Heart left ventricle (tissue), 16 donors: ENCODE measurements around the gene PLCL1. TPM values are rescaled to one million over a fixed set of nuclear protein-coding genes. Genes with fewer than 3 reads are reported as not detected.
A peak's percentile ranks its signal among the peaks of the same experiment; 100 is the strongest.

Source experiments
- ATAC-seq, 4 donors: fragments of 200-7000 bp; cut with Tn5 transposase; one replicate each; pipeline ENCODE4 v1.9.1; 2020 to 2022; ENCODE audit warnings: moderate library complexity in 4 of 4, mild to moderate bottlenecking in 3 of 4, moderate number of reproducible peaks in 1 of 4
- DNase-seq, 5 donors: peaks; one replicate each; pipeline ENCODE4 v3.0.0-alpha.2; 2020
- H3K27ac ChIP-seq, 12 donors: fragments of 200-600 bp; sonication (generic) in 4 of 12; one replicate each; pipeline versions ENCODE4 v1.5.0 to v1.8.0; 2016 to 2022; ENCODE audit warnings: mild to moderate bottlenecking in 2 of 12
- H3K27me3 ChIP-seq, 9 donors: fragments of 200-600 bp; sonication (generic) in 2 of 9; one replicate each; pipeline versions ENCODE4 v1.5.1 to v1.8.0; 2016 to 2022; ENCODE audit warnings: mild to moderate bottlenecking in 3 of 9
- H3K36me3 ChIP-seq, 9 donors: fragments of 200-600 bp; sonication (generic) in 2 of 9; one replicate each; pipeline versions ENCODE4 v1.5.0 to v1.8.0; 2018 to 2022; ENCODE audit warnings: mild to moderate bottlenecking in 2 of 9
- H3K4me1 ChIP-seq, 12 donors: fragments of 200-600 bp; sonication (generic) in 4 of 12; one replicate each; pipeline versions ENCODE4 v1.5.0 to v1.8.0; 2016 to 2022; ENCODE audit warnings: mild to moderate bottlenecking in 3 of 12
- H3K4me3 ChIP-seq, 12 donors: fragments of 200-600 bp; sonication (generic) in 4 of 12; one replicate each; pipeline versions ENCODE4 v1.5.0 to v1.8.0; 2017 to 2022; ENCODE audit warnings: mild to moderate bottlenecking in 9 of 12, moderate library complexity in 4 of 12
- H3K9me3 ChIP-seq, 12 donors: fragments of 200-600 bp; sonication (generic) in 4 of 12; one replicate each; pipeline versions ENCODE4 v1.5.0 to v1.8.0; 2016 to 2022; ENCODE audit warnings: mild to moderate bottlenecking in 1 of 12
- POLR2A ChIP-seq, 2 donors: fragments of 450-650 bp; IDR thresholded peaks; one replicate each; pipeline ENCODE4 v1.6.1; 2017; ENCODE audit warnings: antibody characterized with exemption in 2 of 2, mild to moderate bottlenecking in 2 of 2, moderate library complexity in 2 of 2
- WGBS, 4 donors: extraction: QIAGEN DNeasy Blood & Tissue Kit in 2 of 4; methylation state at CpG; one replicate each; pipeline versions ENCODE4 v1.1.5 to v1.1.7; 2013 to 2018; 5-methylcytosine and 5-hydroxymethylcytosine counted together
- intact Hi-C, 10 donors: fragments of 100-400 bp; cut with DNase I; formaldehyde crosslinking; loops; one replicate each; pipeline versions ENCODE4 v1.11.1 to v1.14.2; 2022
- long read RNA-seq, 3 donors: library from polyadenylated mRNA; unstranded; transcript quantifications; one replicate each; pipeline ENCODE4 v2.0.0, GENCODE V29; 2020 to 2021
- polyA plus RNA-seq, 2 donors: library from polyadenylated mRNA; stranded (reverse); fragments of 200-250 nt; gene quantifications; one replicate each; pipeline ENCODE4 v1.2.3, GENCODE V29; 2013
- total RNA-seq, 9 donors: library from RNA; depleted of rRNA in 2 of 9; stranded (reverse); fragments of >200 nt in 2 of 9; fragmentation: NEBNext Ultra II Directional in 3 of 9; extraction: Animal tissue kit (Norgen Biotek cat#: 25700) in 3 of 9; gene quantifications; one replicate each; pipeline versions ENCODE4 v1.1.0 to v1.2.4, GENCODE V29; 2016 to 2023
- TF ChIP-seq, protein P1 (sequence below), 12 donors: fragments of 200-600 bp; sonication (generic) in 4 of 12; IDR thresholded peaks; one replicate each; pipeline versions ENCODE4 v1.5.0 to v1.8.0; 2018 to 2022; ENCODE audit warnings: antibody characterized with exemption in 12 of 12, mild to moderate bottlenecking in 5 of 12
- donor health status: ischemic (EF 13 %, LVEDD 7.1; RV severe dilation, severe dysfunction).
- donor health status: healthy with polysubstance abuse.
- donor health status: DM: no; HTN: yes; CAD: no.
- donor health status: DM: no; HTN: no; CAD: no.
- donor health status: ischemic (EF 25% LVEDD 6.9; RV normal size, moderate dysfunction).
- donor health status: ischemic (EF 25% LVEDD 5.7; RV mildly dilated, moderate dysfunction).
- donor health status: healthy.
- donor health status: DM: yes; HTN: yes; CAD: no.
- donor health status: ischemic (EF 35%, LVEDD 5.7; RV mildly dilated, moderate dysfunction).
- donor health status: nonischemic (EF 11% LVEDD 7.7; RV severe dilation, severe dysfunction).
- donor health status: DM: yes; HTN: yes; CAD: no.
- donor health status: PGD.
- donor health status: ischemic (EF 29% LVEDD 5.4; RV normal size, mild dysfunction).
- donor health status: nonischemic (EF 23%, LVEDD 6.1; RV moderate dilation, normal function).

The PLCL1 gene
- 100 to 1,000 TPM in 3 of 9 donors, 10 to 100 TPM in 6; 65.9 to 126 (median 97.6) TPM for total RNA-seq
- polyA plus RNA-seq: 10 to 100 TPM; 22.0 to 33.3 TPM
- long read RNA-seq, donor 1, full-length matches to known transcripts: 64 of 87 reads
- long read RNA-seq, donor 1, partial matches to known transcripts: 5 of 87 reads
- long read RNA-seq, donor 1, other reads (novel, unspliced or antisense): 18 of 87 reads
- long read RNA-seq, donor 2, full-length matches to known transcripts: 34 of 52 reads
- long read RNA-seq, donor 2, partial matches to known transcripts: 9 of 52 reads
- long read RNA-seq, donor 2, other reads (novel, unspliced or antisense): 9 of 52 reads
- long read RNA-seq, donor 3, full-length matches to known transcripts: 45 of 64 reads
- long read RNA-seq, donor 3, partial matches to known transcripts: 4 of 64 reads
- long read RNA-seq, donor 3, other reads (novel, unspliced or antisense): 15 of 64 reads

GRCh38 chr2:197804049-197804757 is at the start of gene PLCL1:
Gene PLCL1 (plus strand): TSS chr2:197804593.
- peak; percentile 36 to 98 for TF ChIP-seq POLR2A (IDR thresholded peaks at IDR 0.05)
- TF ChIP-seq, protein P1, sequence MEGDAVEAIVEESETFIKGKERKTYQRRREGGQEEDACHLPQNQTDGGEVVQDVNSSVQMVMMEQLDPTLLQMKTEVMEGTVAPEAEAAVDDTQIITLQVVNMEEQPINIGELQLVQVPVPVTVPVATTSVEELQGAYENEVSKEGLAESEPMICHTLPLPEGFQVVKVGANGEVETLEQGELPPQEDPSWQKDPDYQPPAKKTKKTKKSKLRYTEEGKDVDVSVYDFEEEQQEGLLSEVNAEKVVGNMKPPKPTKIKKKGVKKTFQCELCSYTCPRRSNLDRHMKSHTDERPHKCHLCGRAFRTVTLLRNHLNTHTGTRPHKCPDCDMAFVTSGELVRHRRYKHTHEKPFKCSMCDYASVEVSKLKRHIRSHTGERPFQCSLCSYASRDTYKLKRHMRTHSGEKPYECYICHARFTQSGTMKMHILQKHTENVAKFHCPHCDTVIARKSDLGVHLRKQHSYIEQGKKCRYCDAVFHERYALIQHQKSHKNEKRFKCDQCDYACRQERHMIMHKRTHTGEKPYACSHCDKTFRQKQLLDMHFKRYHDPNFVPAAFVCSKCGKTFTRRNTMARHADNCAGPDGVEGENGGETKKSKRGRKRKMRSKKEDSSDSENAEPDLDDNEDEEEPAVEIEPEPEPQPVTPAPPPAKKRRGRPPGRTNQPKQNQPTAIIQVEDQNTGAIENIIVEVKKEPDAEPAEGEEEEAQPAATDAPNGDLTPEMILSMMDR (IDR thresholded peaks at IDR 0.05): peak in 7 of 12 donors; percentile 17 to 42 (median 27)
- peaks cover 0 to 35% (median 16%) of the 10 kb centered on the region in 12 donors for H3K4me1 ChIP-seq
- ATAC-seq: peak; percentile 94 to 97 (median 96)
- H3K9me3 ChIP-seq: no peaks in the 10 kb centered on the region
- H3K36me3 ChIP-seq: no peaks in the 10 kb centered on the region
- peak within 1 kb of the TSS; percentile 66 to 91 (median 84) for H3K4me3 ChIP-seq
- WGBS, 4 donors: 0 to 2% (median 1%) methylated on average over 42 to 50 of the region's 50 CpGs
- peak within 1 kb of the TSS; percentile 70 to 90 (median 84) for H3K27ac ChIP-seq
- DNase-seq: peak; percentile 93 to 97 (median 95)
- intact Hi-C loops: loop anchor here (1.0 to 10.0 kb wide), 12 partner anchors 81 to 493 kb away; no protein-coding TSS in a partner anchor
- H3K27me3 ChIP-seq: peaks cover 0 to 7% (median 0%) of the 10 kb centered on the region in 9 donors

GRCh38 chr2:197759013-197759412 is 45.4 kb upstream of the PLCL1 start:
- no peaks in the 10 kb centered on the region for H3K27me3 ChIP-seq
- WGBS, 4 donors: 62 to 72% (median 69%) methylated on average over 3 to 4 of the region's 4 CpGs

GRCh38 chr2:197759625-197760292 is 44.6 kb upstream of the PLCL1 start:
- intact Hi-C loops: no loop called here
- Histone ChIP-seq H3K36me3 (no peaks in the 10 kb centered on the region), H3K27ac (no peak overlapping the region), H3K4me3 (no peak overlapping the region), H3K9me3 (peaks cover 0 to 20% (median 12%) of the 10 kb centered on the region in 12 donors), H3K4me1 (no peaks in the 10 kb centered on the region), H3K27me3 (no peaks in the 10 kb centered on the region)
- DNase-seq: no peak
- 61 to 78% (median 76%) methylated on average over 3 to 11 of the region's 11 CpGs for whole genome bisulfite sequencing, 4 donors
- peak in 1 of 4 donors; percentile 22 for ATAC-seq
- TF ChIP-seq POLR2A (IDR thresholded peaks at IDR 0.05): no peak
- TF ChIP-seq, protein P1 (IDR thresholded peaks at IDR 0.05): no peak

More at GRCh38 chr2:197759013-197759412, 45.4 kb upstream of the PLCL1 start:
- ATAC-seq: no peak
- Histone ChIP-seq H3K4me1 (no peaks in the 10 kb centered on the region), H3K36me3 (no peaks in the 10 kb centered on the region), H3K9me3 (peaks cover 0 to 20% (median 12%) of the 10 kb centered on the region in 12 donors), H3K4me3 (no peak overlapping the region), H3K27ac (no peak overlapping the region)
- no peak for DNase-seq
- TF ChIP-seq POLR2A (IDR thresholded peaks at IDR 0.05): no peak
- TF ChIP-seq, protein P1 (IDR thresholded peaks at IDR 0.05): no peak
- intact Hi-C loops: no loop called here
